HTR-8/SVneo (cell line): ENCODE results near the gene ALOX15.
A peak's percentile ranks its signal among the peaks of the same experiment; 100 is the strongest.

Source experiments
- DNase-seq: peaks from one replicate; pipeline ENCODE4 v3.0.0; 2011; ENCODE audit warnings: low spot score, mixed read lengths; ENCODE audit not compliant: insufficient read length
- FAIRE-seq: peaks from 2 replicates; lab custom pipeline; 2011; peaks lifted over from hg19 to GRCh38; lab: Jason Lieb, UNC

The ALOX15 gene

GRCh38 chr17:4584101-4584916, 57.2 kb downstream of the ALOX15 start, which contains the start of gene SMTNL2:
Gene SMTNL2, plus strand, starts transcription at chr17:4584529. Its CDS starts 77 bp downstream, at chr17:4584606.
- DNase-seq (peak; percentile 61), FAIRE-seq (no peak)

- FAIRE-seq, result peak; percentile 33
- DNase-seq, result peak; percentile 66
Observed at GRCh38 chr17:4583782-4584100, 57.7 kb downstream of the ALOX15 start.

GRCh38 chr17:4583206-4583605, 58.3 kb downstream of the ALOX15 start:
- DNase-seq, result no peak
- FAIRE-seq, result no peak

GRCh38 chr17:4582691-4583090, 58.8 kb downstream of the ALOX15 start:
- no peak for FAIRE-seq

GRCh38 chr17:4582101-4582501, 59.4 kb downstream of the ALOX15 start:
- DNase-seq, result no peak
- FAIRE-seq, result no peak

More at GRCh38 chr17:4582691-4583090, 58.8 kb downstream of the ALOX15 start:
- DNase-seq, result no peak
